ENCODE data around the gene CDK13. TPM values are rescaled to one million over a fixed set of nuclear protein-coding genes. Genes with fewer than 3 reads are reported as not detected.
A peak's percentile ranks its signal among the peaks of the same experiment; 100 is the strongest.

Gene CDK13
- total RNA-seq, 1 experiment from 2014 or later, result 39.2 TPM

GRCh38 chr7:39952803-39953202, 2.7 kb downstream of the CDK13 start:
- CTCF ChIA-PET, result interaction anchor here (1.0 to 1.6 kb wide), 2 partner anchors 57 to 100 kb away, joined by 3 to 5 read pairs; no protein-coding TSS in a partner anchor
- ATAC-seq (no peak), DNase-seq (ENCODE audit: low spot score) (no peak)
- H3K4me1 Mint-ChIP-seq, result peaks cover 44% of the 10 kb centered on the region
- no peak overlapping the region for H3K27ac Mint-ChIP-seq
- H3K36me3 Mint-ChIP-seq, result no peaks in the 10 kb centered on the region
- no peaks in the 10 kb centered on the region for H3K27me3 Mint-ChIP-seq (ENCODE audit: low read depth)
- POLR2A ChIA-PET, result no interaction called here
- TF ChIP-seq HMGXB4 (CRISPR knock-in tag; IDR thresholded peaks at IDR 0.05) (no peak), ZNF671 (CRISPR knock-in tag; IDR thresholded peaks at IDR 0.05) (no peak), PRDM15 (CRISPR knock-in tag; IDR thresholded peaks at IDR 0.05) (no peak), GRHL2 (CRISPR knock-in tag; IDR thresholded peaks at IDR 0.05; ENCODE audit: insufficient replicate concordance, severe bottlenecking) (no peak), FOXP1 (CRISPR knock-in tag; IDR thresholded peaks at IDR 0.05; ENCODE audit: borderline replicate concordance) (no peak), ATF6 (CRISPR knock-in tag; IDR thresholded peaks at IDR 0.05) (no peak), ZBTB43 (CRISPR knock-in tag; IDR thresholded peaks at IDR 0.05) (no peak), SMAD3 (CRISPR knock-in tag; IDR thresholded peaks at IDR 0.05; ENCODE audit: borderline replicate concordance) (no peak), IRF2 (CRISPR knock-in tag; IDR thresholded peaks at IDR 0.05; ENCODE audit: borderline replicate concordance, low read depth) (no peak), ZBTB21 (CRISPR knock-in tag; IDR thresholded peaks at IDR 0.05; ENCODE audit: borderline replicate concordance) (no peak), ZNF219 (CRISPR knock-in tag; IDR thresholded peaks at IDR 0.05; ENCODE audit: borderline replicate concordance) (no peak)
- H3K4me3 Mint-ChIP-seq, result peak overlapping the region; percentile 97
- H3K9me3 Mint-ChIP-seq, result no peaks in the 10 kb centered on the region

- ATAC-seq (no peak), DNase-seq (ENCODE audit: low spot score) (no peak)
- Mint-ChIP-seq H3K4me1 (peaks cover 54% of the 10 kb centered on the region), H3K4me3 (peak overlapping the region; percentile 27; the same call in 1 of the 2 replicates), H3K9me3 (no peaks in the 10 kb centered on the region), H3K36me3 (no peaks in the 10 kb centered on the region), H3K27me3 (ENCODE audit: low read depth) (no peaks in the 10 kb centered on the region), H3K27ac (no peak overlapping the region)
- CTCF ChIA-PET, result interaction anchor here (1.3 kb wide), 1 partner anchor 98 kb away, joined by 5 read pairs; no protein-coding TSS in a partner anchor
- POLR2A ChIA-PET, result no interaction called here
- no peak for TF ChIP-seq CBFB (CRISPR knock-in tag; IDR thresholded peaks at IDR 0.05; ENCODE audit: low read depth)
- no peak for TF ChIP-seq GTF2I (CRISPR knock-in tag; conservative IDR thresholded peaks at IDR 0.05)
- no peak for TF ChIP-seq ETV6 (CRISPR knock-in tag; IDR thresholded peaks at IDR 0.05)
- TF ChIP-seq MYBL2 (CRISPR knock-in tag; IDR thresholded peaks at IDR 0.05), result no peak
- no peak for TF ChIP-seq CREB1 (CRISPR knock-in tag; IDR thresholded peaks at IDR 0.05)
- no peak for TF ChIP-seq HMGA2 (CRISPR knock-in tag; IDR thresholded peaks at IDR 0.05)
- no peak for TF ChIP-seq MXD4 (CRISPR knock-in tag; IDR thresholded peaks at IDR 0.05; ENCODE audit: borderline replicate concordance)
- TF ChIP-seq SMAD4 (CRISPR knock-in tag; IDR thresholded peaks at IDR 0.05), result no peak
- no peak for TF ChIP-seq ATF6 (CRISPR knock-in tag; IDR thresholded peaks at IDR 0.05)
- no peak for TF ChIP-seq ZNF396 (CRISPR knock-in tag; IDR thresholded peaks at IDR 0.05; ENCODE audit: borderline replicate concordance)
- TF ChIP-seq AR (CRISPR knock-in tag; IDR thresholded peaks at IDR 0.05), result no peak
These were observed 4.6 kb downstream of the CDK13 start for GRCh38 chr7:39954694-39955093.

Data from WTC11 (cell line).